GM19324 (cell line): Measurements from ENCODE around the gene SLC25A28.

Experiments used
- ATAC-seq: cut with Tn5 transposase; IDR thresholded peaks from one replicate; pipeline ENCODE4 v1.9.1; 2021; ENCODE audit warnings: mild to moderate bottlenecking, moderate library complexity; ENCODE audit not compliant: unreplicated experiment, low FRiP score

SLC25A28 gene

GRCh38 chr10:99619851-99620710 lies at the start of gene SLC25A28:
Gene SLC25A28 (minus strand): TSS chr10:99620439. CDS start chr10:99620335, 104 bp downstream.
- ATAC-seq = peak; percentile 83

GRCh38 chr10:99667108-99667751 lies 47.0 kb upstream of the SLC25A28 start:
- ATAC-seq = no peak

GRCh38 chr10:99665304-99665703 lies 45.1 kb upstream of the SLC25A28 start:
- ATAC-seq = no peak

GRCh38 chr10:99661377-99661763 lies 41.1 kb upstream of the SLC25A28 start:
- no peak for ATAC-seq

GRCh38 chr10:99660662-99661376 lies 40.6 kb upstream of the SLC25A28 start:
- ATAC-seq = no peak

- no peak for ATAC-seq
Observed at GRCh38 chr10:99659868-99660366, 39.7 kb upstream of the SLC25A28 start.

- peak; percentile 99 for ATAC-seq
Observed at GRCh38 chr10:99659031-99659867, 39.0 kb upstream of the SLC25A28 start, which contains the start of gene ENTPD7. Gene ENTPD7 (plus strand): TSS chr10:99659509. CDS start chr10:99659957, 448 bp downstream.

GRCh38 chr10:99658622-99659030 lies 38.4 kb upstream of the SLC25A28 start:
- ATAC-seq = no peak

GRCh38 chr10:99656199-99657064 lies 36.2 kb upstream of the SLC25A28 start:
- no peak for ATAC-seq

- no peak for ATAC-seq
Observed at GRCh38 chr10:99654390-99655175, 34.3 kb upstream of the SLC25A28 start.

GRCh38 chr10:99652800-99653390 lies 32.7 kb upstream of the SLC25A28 start:
- no peak for ATAC-seq

- no peak for ATAC-seq
Observed at GRCh38 chr10:99648717-99649116, 28.5 kb upstream of the SLC25A28 start.

- no peak for ATAC-seq
Observed at GRCh38 chr10:99647601-99648151, 27.4 kb upstream of the SLC25A28 start.

- ATAC-seq = no peak
Observed at GRCh38 chr10:99633832-99634231, 13.6 kb upstream of the SLC25A28 start.

GRCh38 chr10:99631496-99631895 lies 11.3 kb upstream of the SLC25A28 start:
- no peak for ATAC-seq

- no peak for ATAC-seq
Observed at GRCh38 chr10:99630991-99631390, 10.8 kb upstream of the SLC25A28 start.

- ATAC-seq = no peak
Observed at GRCh38 chr10:99630433-99630832, 10.2 kb upstream of the SLC25A28 start.

- ATAC-seq = no peak
Observed at GRCh38 chr10:99629625-99629978, 9.4 kb upstream of the SLC25A28 start.
